Heart left ventricle (tissue), 13 donors: ENCODE measurements around the gene ECSCR.

ENCODE experiments used
- CTCF ChIP-seq, 12 donors: fragments of 200-600 bp; sonication (generic) in 4 of 12; IDR thresholded peaks; one replicate each; pipeline versions ENCODE4 v1.5.0 to v1.8.0; 2018 to 2022; ENCODE audit warnings: antibody characterized with exemption in 12 of 12, mild to moderate bottlenecking in 5 of 12
- POLR2A ChIP-seq, 2 donors: fragments of 450-650 bp; IDR thresholded peaks; one replicate each; pipeline ENCODE4 v1.6.1; 2017; ENCODE audit warnings: antibody characterized with exemption in 2 of 2, mild to moderate bottlenecking in 2 of 2, moderate library complexity in 2 of 2
- donor health status: ischemic (EF 13 %, LVEDD 7.1; RV severe dilation, severe dysfunction).
- donor health status: DM: no; HTN: yes; CAD: no.
- donor health status: DM: no; HTN: no; CAD: no.
- donor health status: ischemic (EF 25% LVEDD 6.9; RV normal size, moderate dysfunction).
- donor health status: ischemic (EF 25% LVEDD 5.7; RV mildly dilated, moderate dysfunction).
- donor health status: ischemic (EF 35%, LVEDD 5.7; RV mildly dilated, moderate dysfunction).
- donor health status: nonischemic (EF 11% LVEDD 7.7; RV severe dilation, severe dysfunction).
- donor health status: DM: yes; HTN: yes; CAD: no.
- donor health status: PGD.
- donor health status: ischemic (EF 29% LVEDD 5.4; RV normal size, mild dysfunction).
- donor health status: nonischemic (EF 23%, LVEDD 6.1; RV moderate dilation, normal function).

GRCh38 chr5:139486201-139486600 lies 23.7 kb upstream of the ECSCR start:
- TF ChIP-seq CTCF (IDR thresholded peaks at IDR 0.05): no peak
- TF ChIP-seq POLR2A (IDR thresholded peaks at IDR 0.05): no peak
